Progenitor cell of endocrine pancreas (in vitro differentiated cells): ENCODE results near the gene NKX6-2. TPM values are rescaled to one million over a fixed set of nuclear protein-coding genes. Genes with fewer than 3 reads are reported as not detected.
A peak's percentile ranks its signal among the peaks of the same experiment; 100 is the strongest.
"Not testable (repeated sequence)": the region's sequence is repeated elsewhere in the genome, so short reads cannot be mapped to it uniquely, and the experiment has no call there.

Experiments
- DNase-seq: peaks from one replicate; pipeline ENCODE4 v3.0.0; 2021; ENCODE audit warnings: low spot score; ENCODE audit not compliant: unreplicated experiment
- H3K27ac Mint-ChIP-seq: 2 replicates; pipeline ENCODE4 v1.8.0; 2021; ENCODE audit warnings: mild to moderate bottlenecking, moderate library complexity, mixed read lengths
- H3K27me3 Mint-ChIP-seq: 2 replicates; pipeline ENCODE4 v1.8.0; 2021; ENCODE audit warnings: mixed read lengths
- H3K36me3 Mint-ChIP-seq: 2 replicates; pipeline ENCODE4 v1.8.0; 2022; ENCODE audit warnings: mixed read lengths; ENCODE audit not compliant: insufficient read depth
- H3K4me1 Mint-ChIP-seq: 2 replicates; pipeline ENCODE4 v1.8.0; 2021; ENCODE audit warnings: low read depth, mixed read lengths
- H3K4me3 Mint-ChIP-seq: 2 replicates; pipeline ENCODE4 v1.8.0; 2021; ENCODE audit warnings: low read depth, mild to moderate bottlenecking, moderate library complexity, mixed read lengths
- H3K9me3 Mint-ChIP-seq: 2 replicates; pipeline ENCODE4 v1.8.0; 2021; ENCODE audit warnings: low read depth, mixed read lengths
- total RNA-seq: library from RNA; stranded (reverse); gene quantifications from 2 replicates; pipeline ENCODE4 v1.2.1, GENCODE V29; 2021
- TF ChIP-seq, protein P1 (sequence below): fragments of 200-600 bp; sonication (generic); IDR thresholded peaks from one replicate; pipeline ENCODE4 v1.5.0; 2021; ENCODE audit warnings: antibody characterized with exemption, mild to moderate bottlenecking; ENCODE audit not compliant: unreplicated experiment

Gene NKX6-2
- total RNA-seq, 1 donor from 2014 or later, result 43.9 TPM

DNA sequence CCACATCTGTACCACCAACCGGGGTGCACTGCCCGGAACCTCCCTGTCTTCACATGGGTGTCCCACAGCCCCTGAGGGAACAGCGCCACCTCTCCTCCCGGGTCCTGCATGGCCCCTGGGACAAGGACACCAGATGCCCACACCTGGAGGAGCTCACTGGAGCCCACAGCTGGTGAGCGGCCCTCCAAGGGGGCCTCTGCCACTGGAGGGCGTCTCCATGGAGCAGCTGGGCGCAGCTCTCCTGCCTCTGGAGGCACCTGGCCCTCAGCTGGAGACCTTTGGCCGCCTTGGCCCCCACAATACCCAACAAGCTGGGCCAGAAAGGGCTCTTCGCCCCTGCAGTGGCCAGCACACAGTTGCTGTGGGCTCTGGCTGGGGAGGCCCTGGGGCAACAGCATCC, 7.3 kb upstream of the NKX6-2 start:
- Mint-ChIP-seq H3K9me3 (no peaks in the 10 kb centered on the region), H3K27me3 (peaks cover 20% of the 10 kb centered on the region), H3K27ac (no peak overlapping the region), H3K36me3 (no peaks in the 10 kb centered on the region), H3K4me3 (no peak overlapping the region), H3K4me1 (no peaks in the 10 kb centered on the region)
- TF ChIP-seq, protein P1, sequence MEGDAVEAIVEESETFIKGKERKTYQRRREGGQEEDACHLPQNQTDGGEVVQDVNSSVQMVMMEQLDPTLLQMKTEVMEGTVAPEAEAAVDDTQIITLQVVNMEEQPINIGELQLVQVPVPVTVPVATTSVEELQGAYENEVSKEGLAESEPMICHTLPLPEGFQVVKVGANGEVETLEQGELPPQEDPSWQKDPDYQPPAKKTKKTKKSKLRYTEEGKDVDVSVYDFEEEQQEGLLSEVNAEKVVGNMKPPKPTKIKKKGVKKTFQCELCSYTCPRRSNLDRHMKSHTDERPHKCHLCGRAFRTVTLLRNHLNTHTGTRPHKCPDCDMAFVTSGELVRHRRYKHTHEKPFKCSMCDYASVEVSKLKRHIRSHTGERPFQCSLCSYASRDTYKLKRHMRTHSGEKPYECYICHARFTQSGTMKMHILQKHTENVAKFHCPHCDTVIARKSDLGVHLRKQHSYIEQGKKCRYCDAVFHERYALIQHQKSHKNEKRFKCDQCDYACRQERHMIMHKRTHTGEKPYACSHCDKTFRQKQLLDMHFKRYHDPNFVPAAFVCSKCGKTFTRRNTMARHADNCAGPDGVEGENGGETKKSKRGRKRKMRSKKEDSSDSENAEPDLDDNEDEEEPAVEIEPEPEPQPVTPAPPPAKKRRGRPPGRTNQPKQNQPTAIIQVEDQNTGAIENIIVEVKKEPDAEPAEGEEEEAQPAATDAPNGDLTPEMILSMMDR, result no peak
- no peak for DNase-seq

DNA sequence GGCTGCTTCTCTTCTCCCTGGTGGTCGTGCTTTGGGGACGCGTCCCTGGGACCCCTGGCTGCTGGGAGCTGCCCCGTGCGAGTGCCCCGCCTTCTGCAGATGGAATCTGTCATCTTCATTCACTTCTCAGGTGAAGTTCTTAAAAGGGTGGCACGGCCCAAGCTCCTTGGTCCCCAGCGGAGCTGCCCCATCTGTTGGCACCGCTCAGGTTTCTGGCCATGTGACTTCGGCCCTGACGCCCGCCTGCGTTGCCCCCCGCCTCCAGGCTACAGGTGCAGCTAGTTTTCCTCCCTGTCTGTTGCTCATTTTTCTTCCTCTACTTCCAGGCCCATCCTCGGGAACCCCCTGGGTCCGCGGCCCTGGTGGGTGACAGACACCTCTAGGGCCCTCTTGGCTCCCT, 6.8 kb upstream of the NKX6-2 start:
- H3K4me1 Mint-ChIP-seq, result no peaks in the 10 kb centered on the region
- H3K36me3 Mint-ChIP-seq, result no peaks in the 10 kb centered on the region
- peaks cover 20% of the 10 kb centered on the region for H3K27me3 Mint-ChIP-seq
- TF ChIP-seq, protein P1, result no peak
- DNase-seq, result no peak
- H3K27ac Mint-ChIP-seq, result no peak overlapping the region
- H3K9me3 Mint-ChIP-seq, result no peaks in the 10 kb centered on the region
- H3K4me3 Mint-ChIP-seq, result no peak overlapping the region

DNA sequence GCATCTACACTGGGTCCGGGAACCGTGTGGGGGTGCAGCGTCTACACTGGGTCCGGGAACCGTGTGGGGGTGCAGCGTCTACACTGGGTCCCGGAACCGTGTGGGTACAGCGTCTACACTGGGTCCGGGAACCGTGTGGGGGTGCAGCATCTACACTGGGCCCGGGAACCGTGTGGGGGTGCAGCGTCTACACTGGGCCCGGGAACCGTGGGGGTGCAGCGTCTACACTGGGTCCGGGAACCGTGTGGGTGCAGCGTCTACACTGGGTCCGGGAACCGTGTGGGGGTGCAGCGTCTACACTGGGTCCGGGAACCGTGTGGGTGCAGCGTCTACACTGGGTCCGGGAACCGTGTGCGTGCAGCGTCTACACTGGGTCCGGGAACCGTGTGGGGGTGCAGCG, 6.2 kb upstream of the NKX6-2 start:
- not testable (repeated sequence) for H3K36me3 Mint-ChIP-seq, DNase-seq, H3K4me1 Mint-ChIP-seq, H3K27ac Mint-ChIP-seq, H3K4me3 Mint-ChIP-seq, H3K9me3 Mint-ChIP-seq
- peaks cover 17% of the 10 kb centered on the region for H3K27me3 Mint-ChIP-seq

DNA sequence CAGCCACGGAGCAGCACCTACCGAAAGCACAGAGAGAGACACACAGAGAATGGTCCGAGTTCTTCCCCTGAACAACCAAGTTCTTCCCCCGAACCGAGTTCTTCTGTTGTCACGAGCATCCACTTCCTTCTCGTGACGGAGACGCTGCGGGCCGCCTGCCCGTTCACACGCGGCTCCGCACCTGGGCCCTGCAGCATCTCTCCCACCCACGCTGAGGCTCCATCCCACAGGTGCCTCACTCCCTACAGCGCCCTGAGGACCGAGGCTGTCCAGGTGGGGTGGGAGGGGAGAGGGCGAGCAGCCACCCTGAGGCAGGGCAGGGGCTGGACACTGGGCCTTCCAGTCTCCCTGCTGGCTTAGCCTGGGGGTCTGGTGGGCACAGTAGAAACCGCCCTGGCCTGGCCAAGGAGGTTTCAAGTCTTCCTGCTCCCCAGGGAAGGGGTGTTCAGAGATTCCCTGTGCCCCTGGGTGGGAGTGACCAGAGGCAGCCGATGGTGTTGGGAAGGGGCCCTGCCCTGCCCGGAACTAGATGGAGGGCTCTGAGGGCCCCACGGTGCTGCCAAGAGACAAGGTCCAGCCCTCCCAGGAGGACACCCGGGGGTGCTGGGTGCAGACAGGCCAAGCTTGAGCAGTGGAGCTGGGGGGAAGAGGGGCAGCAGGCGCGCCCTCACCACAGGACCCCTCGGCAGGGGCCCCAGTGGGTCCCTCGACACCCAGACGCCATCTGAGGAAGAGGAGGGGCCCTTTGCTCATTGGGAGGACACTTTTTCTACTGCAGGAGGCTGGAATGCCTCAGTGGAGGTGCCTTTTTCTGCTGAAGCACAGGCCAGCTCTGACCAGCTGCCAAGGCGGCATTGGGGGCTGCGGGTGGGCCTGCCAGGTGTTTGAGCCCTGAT, 5.2 kb upstream of the NKX6-2 start:
- Mint-ChIP-seq H3K9me3 (no peaks in the 10 kb centered on the region), H3K4me1 (no peaks in the 10 kb centered on the region), H3K4me3 (peak overlapping the region; percentile 47), H3K36me3 (no peaks in the 10 kb centered on the region), H3K27me3 (peaks cover 16% of the 10 kb centered on the region), H3K27ac (no peak overlapping the region)
- DNase-seq, result no peak
- TF ChIP-seq, protein P1, result no peak

DNA sequence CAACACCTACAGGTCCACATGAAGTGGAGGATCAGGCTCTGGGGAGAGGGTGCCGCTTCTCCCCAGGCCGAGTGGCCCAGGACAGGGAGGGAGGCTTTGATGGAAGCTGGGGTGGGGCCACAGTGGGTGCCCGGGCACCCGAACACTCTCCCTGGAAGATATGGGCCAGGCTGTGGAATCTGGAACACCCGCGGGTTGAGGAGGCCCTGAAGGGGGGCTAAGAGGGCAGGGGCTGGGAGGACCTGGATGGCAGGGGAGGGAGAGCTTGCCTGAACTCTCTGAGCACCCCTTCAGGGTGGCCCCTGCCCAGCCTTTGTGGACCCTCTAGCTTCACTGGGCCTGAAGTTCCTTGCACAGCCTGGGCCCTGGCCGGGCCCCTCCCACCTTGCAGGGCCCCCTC, 4.5 kb upstream of the NKX6-2 start:
- Mint-ChIP-seq H3K4me1 (no peaks in the 10 kb centered on the region), H3K27me3 (peaks cover 14% of the 10 kb centered on the region), H3K9me3 (no peaks in the 10 kb centered on the region)

More for the DNA sequence above, 4.5 kb upstream of the NKX6-2 start:
- TF ChIP-seq, protein P1, result no peak
- Mint-ChIP-seq H3K36me3 (no peaks in the 10 kb centered on the region), H3K4me3 (no peak overlapping the region), H3K27ac (no peak overlapping the region)
- DNase-seq, result no peak
